Measurements from ENCODE around the gene MAGI1.

MAGI1 gene

GRCh38 chr3:65672061-65672460, 366.7 kb downstream of the MAGI1 start:
- TF ChIP-seq, protein P1, sequence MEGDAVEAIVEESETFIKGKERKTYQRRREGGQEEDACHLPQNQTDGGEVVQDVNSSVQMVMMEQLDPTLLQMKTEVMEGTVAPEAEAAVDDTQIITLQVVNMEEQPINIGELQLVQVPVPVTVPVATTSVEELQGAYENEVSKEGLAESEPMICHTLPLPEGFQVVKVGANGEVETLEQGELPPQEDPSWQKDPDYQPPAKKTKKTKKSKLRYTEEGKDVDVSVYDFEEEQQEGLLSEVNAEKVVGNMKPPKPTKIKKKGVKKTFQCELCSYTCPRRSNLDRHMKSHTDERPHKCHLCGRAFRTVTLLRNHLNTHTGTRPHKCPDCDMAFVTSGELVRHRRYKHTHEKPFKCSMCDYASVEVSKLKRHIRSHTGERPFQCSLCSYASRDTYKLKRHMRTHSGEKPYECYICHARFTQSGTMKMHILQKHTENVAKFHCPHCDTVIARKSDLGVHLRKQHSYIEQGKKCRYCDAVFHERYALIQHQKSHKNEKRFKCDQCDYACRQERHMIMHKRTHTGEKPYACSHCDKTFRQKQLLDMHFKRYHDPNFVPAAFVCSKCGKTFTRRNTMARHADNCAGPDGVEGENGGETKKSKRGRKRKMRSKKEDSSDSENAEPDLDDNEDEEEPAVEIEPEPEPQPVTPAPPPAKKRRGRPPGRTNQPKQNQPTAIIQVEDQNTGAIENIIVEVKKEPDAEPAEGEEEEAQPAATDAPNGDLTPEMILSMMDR (IDR thresholded peaks at IDR 0.05): no peak
- Histone ChIP-seq H3K4me1 (peaks cover 0 to 33% (median 8%) of the 10 kb centered on the region in 4 donors), H3K9me3 (no peaks in the 10 kb centered on the region), H3K27ac (no peak overlapping the region), H3K27me3 (no peaks in the 10 kb centered on the region), H3K4me3 (no peak overlapping the region), H3K36me3 (no peaks in the 10 kb centered on the region)
- DNase-seq: no peak
- intact Hi-C loops (cut with DNase I; ENCODE audit: low total_unique reads): no loop called here

DNA sequence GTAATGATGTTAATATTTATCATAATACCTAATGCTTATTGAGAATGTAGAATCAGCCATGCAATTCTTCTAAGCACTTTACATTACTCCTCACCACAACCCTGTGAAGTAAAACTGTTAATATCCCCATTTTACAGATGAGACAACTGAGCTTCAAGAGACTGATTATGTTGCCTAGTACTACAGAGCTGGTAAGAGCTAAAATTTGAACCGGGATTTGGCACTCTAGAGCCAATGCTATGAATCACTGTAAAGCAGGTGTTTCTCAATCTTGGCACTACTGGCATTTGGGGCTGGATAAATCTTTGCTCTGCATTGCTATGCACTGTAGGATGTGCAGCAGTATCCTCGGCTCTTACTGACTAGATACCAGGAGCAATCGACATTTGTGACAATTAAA, 367.7 kb downstream of the MAGI1 start:
- Histone ChIP-seq H3K27ac (no peak overlapping the region), H3K9me3 (no peaks in the 10 kb centered on the region), H3K4me1 (peaks cover 0 to 33% (median 8%) of the 10 kb centered on the region in 4 donors), H3K27me3 (no peaks in the 10 kb centered on the region), H3K4me3 (no peak overlapping the region), H3K36me3 (no peaks in the 10 kb centered on the region)
- no peak for DNase-seq
- intact Hi-C loops (cut with DNase I; ENCODE audit: low total_unique reads): no loop called here
- TF ChIP-seq, protein P1 (IDR thresholded peaks at IDR 0.05): no peak

GRCh38 chr3:65669163-65669875, 369.4 kb downstream of the MAGI1 start:
- Histone ChIP-seq H3K9me3 (no peaks in the 10 kb centered on the region), H3K4me1 (peaks cover 0 to 29% (median 3%) of the 10 kb centered on the region in 4 donors), H3K36me3 (no peaks in the 10 kb centered on the region), H3K4me3 (no peak overlapping the region), H3K27ac (no peak overlapping the region), H3K27me3 (no peaks in the 10 kb centered on the region)
- DNase-seq: no peak
- intact Hi-C loops (cut with DNase I; ENCODE audit: low total_unique reads): no loop called here
- TF ChIP-seq, protein P1 (IDR thresholded peaks at IDR 0.05): no peak

DNA sequence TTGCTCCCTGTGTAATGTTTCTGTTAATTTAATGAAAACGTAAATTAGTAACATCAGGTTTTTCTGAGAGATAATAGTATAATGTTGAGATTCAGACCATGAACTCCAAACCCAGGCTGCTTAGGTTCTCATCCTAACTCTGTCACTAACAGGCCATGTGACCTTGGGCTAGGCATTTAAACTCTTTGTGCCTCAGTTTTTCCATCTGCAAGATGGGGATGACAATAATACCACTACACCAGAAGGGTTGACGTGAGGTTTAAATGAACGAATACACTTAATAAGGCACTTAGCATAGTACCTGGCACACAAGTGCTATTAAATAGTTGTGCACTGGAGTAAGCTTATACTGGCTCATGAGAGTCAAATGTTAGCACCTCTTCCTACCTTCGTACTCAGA, 370.8 kb downstream of the MAGI1 start:
- intact Hi-C loops (cut with DNase I; ENCODE audit: low total_unique reads): no loop called here
- no peak for DNase-seq
- Histone ChIP-seq H3K27ac (no peak overlapping the region), H3K27me3 (no peaks in the 10 kb centered on the region), H3K36me3 (no peaks in the 10 kb centered on the region), H3K4me1 (peaks cover 0 to 22% (median 0%) of the 10 kb centered on the region in 4 donors), H3K4me3 (no peak overlapping the region), H3K9me3 (no peaks in the 10 kb centered on the region)
- TF ChIP-seq, protein P1 (IDR thresholded peaks at IDR 0.05): no peak

GRCh38 chr3:65666448-65667091, 372.1 kb downstream of the MAGI1 start:
- intact Hi-C loops (cut with DNase I; ENCODE audit: low total_unique reads): no loop called here
- no peak overlapping the region for H3K4me3 ChIP-seq
- H3K36me3 ChIP-seq: no peaks in the 10 kb centered on the region

More at GRCh38 chr3:65666448-65667091, 372.1 kb downstream of the MAGI1 start:
- Histone ChIP-seq H3K4me1 (peaks cover 0 to 22% (median 0%) of the 10 kb centered on the region in 4 donors), H3K27me3 (no peaks in the 10 kb centered on the region), H3K9me3 (no peaks in the 10 kb centered on the region), H3K27ac (no peak overlapping the region)
- no peak for DNase-seq
- TF ChIP-seq, protein P1 (IDR thresholded peaks at IDR 0.05): no peak

All from tibial artery (tissue), 4 donors.